Mesenchymal stem cell (in vitro differentiated cells and primary cell): ENCODE data around the gene B3GALT2.

Source experiments
- DNase-seq: peaks from one replicate; pipeline ENCODE4 v3.0.0-alpha.2; 2013
- H2AFZ ChIP-seq: one replicate; pipeline ENCODE4 v1.6.1; 2013; ENCODE audit warnings: low read depth, mild to moderate bottlenecking, control low read depth, inconsistent platforms, low read length, moderate library complexity
- H2AK5ac ChIP-seq: 2 replicates; pipeline ENCODE4 v1.6.1; 2013; ENCODE audit warnings: low read length, moderate library complexity, mild to moderate bottlenecking, inconsistent platforms; ENCODE audit not compliant: severe bottlenecking
- H2BK120ac ChIP-seq: one replicate; pipeline ENCODE4 v1.6.1; 2013; ENCODE audit warnings: low read depth, mild to moderate bottlenecking, inconsistent platforms, low read length, moderate library complexity
- H2BK12ac ChIP-seq, 2 experiments: one replicate each; pipeline ENCODE4 v1.6.1; 2013; ENCODE audit warnings: inconsistent platforms in 2 of 2, low read length in 2 of 2, mild to moderate bottlenecking in 2 of 2, moderate library complexity in 2 of 2, control low read depth in 1 of 2
- H2BK15ac ChIP-seq: one replicate; pipeline ENCODE4 v1.6.1; 2013; ENCODE audit warnings: mild to moderate bottlenecking, low read depth, inconsistent platforms; ENCODE audit not compliant: poor library complexity, severe bottlenecking
- H2BK5ac ChIP-seq: 2 replicates; pipeline ENCODE4 v1.6.1; 2013; ENCODE audit warnings: low read depth, mild to moderate bottlenecking, low read length, control low read depth, inconsistent platforms; ENCODE audit not compliant: poor library complexity, severe bottlenecking
- H3K14ac ChIP-seq, 2 experiments: one replicate each; pipeline ENCODE4 v1.6.1; 2013; ENCODE audit warnings: inconsistent platforms in 2 of 2, low read length in 2 of 2, control low read depth in 1 of 2, mild to moderate bottlenecking in 1 of 2, moderate library complexity in 1 of 2
- H3K18ac ChIP-seq, 2 experiments: one replicate each; pipeline ENCODE4 v1.6.1; 2013; ENCODE audit warnings: inconsistent platforms in 2 of 2, low read length in 2 of 2, control low read depth in 1 of 2, low read depth in 1 of 2, mild to moderate bottlenecking in 1 of 2
- H3K23ac ChIP-seq, 2 experiments: one replicate each; pipeline ENCODE4 v1.6.1; 2013; ENCODE audit warnings: inconsistent platforms in 2 of 2, low read length in 2 of 2, mild to moderate bottlenecking in 2 of 2, moderate library complexity in 2 of 2, control low read depth in 1 of 2
- H3K27ac ChIP-seq: 2 replicates; pipeline ENCODE4 v1.5.1; 2013; ENCODE audit warnings: mild to moderate bottlenecking, moderate library complexity, low read length, control low read depth, inconsistent platforms; ENCODE audit not compliant: poor library complexity, severe bottlenecking
- H3K27me3 ChIP-seq, 2 experiments: 2 replicates each; pipeline versions ENCODE4 v1.6.1 to v1.7.0; 2013; ENCODE audit warnings: low read length in 2 of 2, mild to moderate bottlenecking in 2 of 2, moderate library complexity in 2 of 2, control low read depth in 1 of 2, inconsistent platforms in 1 of 2; ENCODE audit not compliant: control insufficient read depth in 1 of 2, insufficient read depth in 1 of 2
- H3K36me3 ChIP-seq, 2 experiments: 2 replicates each; pipeline versions ENCODE4 v1.6.1 to v1.7.0; 2013; ENCODE audit warnings: low read length in 2 of 2, control low read depth in 1 of 2, inconsistent platforms in 1 of 2, low read depth in 1 of 2, mild to moderate bottlenecking in 1 of 2; ENCODE audit not compliant: insufficient read depth in 2 of 2, control insufficient read depth in 1 of 2
- H3K4ac ChIP-seq, 2 experiments: one replicate each; pipeline ENCODE4 v1.6.1; 2013; ENCODE audit warnings: inconsistent platforms in 2 of 2, low read length in 2 of 2, mild to moderate bottlenecking in 2 of 2, moderate library complexity in 2 of 2, control low read depth in 1 of 2, low read depth in 1 of 2
- H3K4me1 ChIP-seq: 2 replicates; pipeline ENCODE4 v1.6.1; 2013; ENCODE audit warnings: low read depth, low read length, control low read depth; ENCODE audit not compliant: control insufficient read depth, insufficient read depth
- H3K4me2 ChIP-seq: 2 replicates; pipeline ENCODE4 v1.6.1; 2013; ENCODE audit warnings: low read length, mild to moderate bottlenecking, inconsistent platforms; ENCODE audit not compliant: poor library complexity, severe bottlenecking
- H3K4me3 ChIP-seq, 2 experiments: 2 replicates each; pipeline versions ENCODE4 v1.5.1 to v1.7.0; 2013; ENCODE audit warnings: low read length in 2 of 2, mild to moderate bottlenecking in 2 of 2, control low read depth in 1 of 2, low read depth in 1 of 2; ENCODE audit not compliant: insufficient read depth in 1 of 2
- H3K79me1 ChIP-seq: replicated peaks from 2 replicates; pipeline ENCODE4 v1.6.1; 2013; ENCODE audit warnings: mild to moderate bottlenecking, control low read depth, low read length, inconsistent platforms; ENCODE audit not compliant: poor library complexity, severe bottlenecking
- H3K9ac ChIP-seq: 2 replicates; pipeline ENCODE4 v1.7.0; 2013; ENCODE audit warnings: mild to moderate bottlenecking, low read length, moderate library complexity
- H3K9me3 ChIP-seq: 2 replicates; pipeline ENCODE4 v1.7.0; 2013; ENCODE audit warnings: mild to moderate bottlenecking, low read length; ENCODE audit not compliant: control insufficient read depth
- H4K8ac ChIP-seq: one replicate; pipeline ENCODE4 v1.6.1; 2013; ENCODE audit warnings: inconsistent platforms, mild to moderate bottlenecking, low read length, moderate library complexity
- H4K91ac ChIP-seq: one replicate; pipeline ENCODE4 v1.6.1; 2013; ENCODE audit warnings: mild to moderate bottlenecking, low read length, inconsistent platforms
- WGBS: methylation state at CpG from one replicate; pipeline ENCODE4 v1.1.7; 2013; ENCODE audit warnings: mixed read lengths; 5-methylcytosine and 5-hydroxymethylcytosine counted together

Gene B3GALT2

DNA sequence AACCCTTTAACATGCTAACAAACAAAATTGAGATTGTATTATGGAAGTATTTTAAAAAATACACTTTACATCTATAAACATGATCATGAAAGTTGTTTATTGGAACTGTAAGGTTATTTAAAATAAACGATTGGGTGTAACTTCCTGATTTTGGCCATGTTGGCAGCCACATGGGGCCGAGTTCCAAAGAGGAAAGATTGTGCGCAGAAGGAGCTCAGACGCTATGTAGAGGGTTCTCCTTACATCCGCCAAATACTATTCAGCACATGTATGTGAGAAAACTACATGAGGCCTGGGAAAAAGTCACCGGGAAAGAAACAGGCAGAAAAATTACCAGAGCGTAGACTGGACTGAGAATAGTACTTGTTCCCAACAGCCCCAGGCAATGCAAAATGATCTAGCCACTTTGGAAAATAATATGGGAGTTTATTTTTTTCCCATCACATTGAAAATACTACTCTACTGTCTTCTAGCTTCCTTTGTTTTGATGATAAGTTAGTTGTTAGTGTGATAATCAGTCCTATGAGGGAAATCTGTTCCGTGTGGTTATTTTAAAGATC is 35.7 kb upstream of the B3GALT2 start:
- DNase-seq, result no peak
- H2BK5ac ChIP-seq, result no peak overlapping the region
- H4K8ac ChIP-seq, result no peak overlapping the region
- no peaks in the 10 kb centered on the region for H3K27me3 ChIP-seq
- no peak overlapping the region for H3K9ac ChIP-seq
- H3K14ac ChIP-seq, result no peak overlapping the region
- H3K79me1 ChIP-seq, result peaks cover 17% of the 10 kb centered on the region
- no peak overlapping the region for H3K4ac ChIP-seq
- H3K4me2 ChIP-seq, result no peak overlapping the region
- H2AK5ac ChIP-seq, result no peak overlapping the region
- 94% methylated on average over 8 of the region's 8 CpGs for WGBS
- H3K9me3 ChIP-seq, result no peaks in the 10 kb centered on the region
- no peaks in the 10 kb centered on the region for H3K4me1 ChIP-seq
- no peak overlapping the region for H2BK120ac ChIP-seq
- H2BK15ac ChIP-seq, result no peak overlapping the region
- H2BK12ac ChIP-seq, result no peak overlapping the region
- no peak overlapping the region for H4K91ac ChIP-seq
- H3K27ac ChIP-seq, result no peak overlapping the region
- no peak overlapping the region for H3K4me3 ChIP-seq
- peaks cover 7 to 53% of the 10 kb centered on the region in 2 experiments for H3K36me3 ChIP-seq
- no peak overlapping the region for H3K18ac ChIP-seq
- H3K23ac ChIP-seq, result no peak overlapping the region
- H2AFZ ChIP-seq, result no peak overlapping the region

DNA sequence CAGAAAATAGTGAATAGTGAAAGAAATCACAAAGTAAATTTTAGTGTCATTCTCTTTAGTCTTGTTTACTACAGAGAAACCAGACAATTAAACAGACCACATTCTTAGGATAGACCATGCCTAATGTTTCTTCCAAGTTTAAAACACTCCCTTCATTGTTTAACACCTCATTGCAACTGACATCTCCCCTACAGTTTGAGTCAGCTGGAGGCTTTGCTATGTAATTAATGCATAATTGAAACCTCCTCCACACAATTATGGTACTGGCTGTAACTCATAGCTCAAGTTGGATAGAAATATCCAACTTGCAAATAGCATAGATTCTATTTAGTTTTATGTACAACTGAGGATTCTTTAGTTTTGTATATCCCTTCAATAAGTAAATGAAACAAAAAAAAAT is 35.2 kb upstream of the B3GALT2 start:
- DNase-seq, result no peak
- Histone ChIP-seq H3K4ac (no peak overlapping the region), H3K27me3 (no peaks in the 10 kb centered on the region), H3K9me3 (no peaks in the 10 kb centered on the region), H3K18ac (no peak overlapping the region), H2AK5ac (no peak overlapping the region), H2BK120ac (no peak overlapping the region), H3K27ac (no peak overlapping the region), H3K36me3 (peaks cover 11 to 58% of the 10 kb centered on the region in 2 experiments), H2BK12ac (no peak overlapping the region), H3K4me2 (no peak overlapping the region), H3K23ac (no peak overlapping the region), H3K79me1 (peaks cover 20% of the 10 kb centered on the region), H4K8ac (no peak overlapping the region), H3K4me1 (no peaks in the 10 kb centered on the region), H2AFZ (no peak overlapping the region), H3K9ac (no peak overlapping the region), H4K91ac (no peak overlapping the region), H2BK5ac (no peak overlapping the region), H3K14ac (no peak overlapping the region), H3K4me3 (no peak overlapping the region), H2BK15ac (no peak overlapping the region)

DNA sequence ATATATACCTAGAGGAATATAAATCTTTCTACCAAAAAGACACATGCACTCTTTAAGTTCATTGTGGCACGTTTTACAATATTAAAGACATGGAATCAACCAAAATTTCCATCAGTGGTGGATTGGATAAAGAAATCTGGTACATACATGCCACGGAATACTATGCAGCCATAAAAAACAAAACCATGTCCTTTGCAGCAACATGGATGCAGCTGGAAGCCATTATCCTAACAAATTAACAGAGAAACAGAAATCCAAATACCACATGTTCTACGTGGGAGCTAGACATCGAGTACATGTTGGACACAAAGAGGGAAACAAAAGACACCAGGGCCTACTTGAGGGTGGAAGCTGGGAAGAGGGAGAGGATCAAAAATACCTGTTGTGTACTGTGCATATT is 33.0 kb upstream of the B3GALT2 start:
- Histone ChIP-seq H2AK5ac (no peak overlapping the region), H3K36me3 (peaks cover 15 to 64% of the 10 kb centered on the region in 2 experiments)

DNA sequence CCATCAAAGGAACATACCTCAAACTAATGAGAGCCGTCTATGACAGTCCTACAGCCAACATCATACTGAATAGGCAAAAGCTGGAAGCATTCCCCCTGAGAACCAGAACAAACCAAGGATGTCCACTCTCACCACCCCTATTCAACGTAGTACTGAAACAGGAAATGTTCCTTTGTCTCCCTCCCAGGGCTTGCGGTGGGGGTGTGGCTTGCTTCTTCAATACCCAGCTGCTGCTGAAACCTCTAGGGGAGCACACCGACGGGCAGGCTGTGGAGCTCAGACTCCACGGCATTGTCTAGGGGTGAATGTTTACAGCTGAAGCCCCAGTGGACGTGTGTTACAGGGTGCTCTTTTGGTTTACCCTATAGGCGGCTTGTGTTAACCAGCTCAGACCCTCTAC is 30.5 kb upstream of the B3GALT2 start:
- H2BK120ac ChIP-seq, result no peak overlapping the region
- no peak overlapping the region for H4K8ac ChIP-seq
- H3K9me3 ChIP-seq, result peaks cover 14% of the 10 kb centered on the region
- H4K91ac ChIP-seq, result no peak overlapping the region
- no peak overlapping the region for H2AFZ ChIP-seq
- no peaks in the 10 kb centered on the region for H3K27me3 ChIP-seq
- H3K4ac ChIP-seq, result no peak overlapping the region
- no peak for DNase-seq
- peaks cover 21% of the 10 kb centered on the region for H3K79me1 ChIP-seq
- no peak overlapping the region for H3K9ac ChIP-seq
- H2BK5ac ChIP-seq, result no peak overlapping the region
- H3K4me2 ChIP-seq, result no peak overlapping the region
- no peak overlapping the region for H3K23ac ChIP-seq
- H2AK5ac ChIP-seq, result no peak overlapping the region
- no peak overlapping the region for H3K27ac ChIP-seq
- no peak overlapping the region for H2BK12ac ChIP-seq
- no peak overlapping the region for H3K18ac ChIP-seq
- H3K36me3 ChIP-seq, result peaks cover 15 to 77% of the 10 kb centered on the region in 2 experiments
- 80% methylated on average over 6 of the region's 8 CpGs for WGBS
- H3K4me3 ChIP-seq, result no peak overlapping the region
- no peaks in the 10 kb centered on the region for H3K4me1 ChIP-seq
- no peak overlapping the region for H3K14ac ChIP-seq
- H2BK15ac ChIP-seq, result no peak overlapping the region

More for the DNA sequence above, 33.0 kb upstream of the B3GALT2 start:
- Histone ChIP-seq H3K27me3 (no peaks in the 10 kb centered on the region), H3K4ac (no peak overlapping the region), H2BK12ac (no peak overlapping the region), H2BK5ac (no peak overlapping the region), H3K4me2 (no peak overlapping the region), H2BK15ac (no peak overlapping the region), H4K91ac (no peak overlapping the region), H3K18ac (no peak overlapping the region), H4K8ac (no peak overlapping the region), H3K14ac (no peak overlapping the region), H2AFZ (no peak overlapping the region), H3K9ac (no peak overlapping the region), H2BK120ac (no peak overlapping the region), H3K27ac (no peak overlapping the region), H3K4me1 (no peaks in the 10 kb centered on the region), H3K9me3 (peaks cover 14% of the 10 kb centered on the region), H3K79me1 (peaks cover 21% of the 10 kb centered on the region), H3K23ac (no peak overlapping the region), H3K4me3 (no peak overlapping the region)
- DNase-seq, result no peak
- WGBS, result 98% methylated on average over 3 of the region's 4 CpGs
